HEK293 (cell line): Measurements from ENCODE around the gene TSLP.
A peak's percentile ranks its signal among the peaks of the same experiment; 100 is the strongest.

Experiments used
- CTCF ChIA-PET: fragments of 350-600 bp; formaldehyde crosslinking; extraction: SDS; loops from one replicate; lab custom pipeline; 2021; ENCODE audit warnings: antibody characterized with exemption; lab: Yijun Ruan, JAX
- POLR2A ChIA-PET: fragments of 300-600 bp; formaldehyde crosslinking; extraction: SDS; loops from one replicate; lab custom pipeline; 2020; ENCODE audit warnings: antibody characterized with exemption, inconsistent platforms; lab: Yijun Ruan, JAX
- H3K27ac ChIP-seq: fragments of 200-500 bp; sonication (Bioruptor generic); 2 replicates; pipeline ENCODE4 v1.5.1; 2014; ENCODE audit warnings: low read depth, low read length, control low read depth, inconsistent platforms; ENCODE audit errors: extremely low read depth
- H3K36me3 ChIP-seq, 2 experiments: fragments of 200-500 bp in 1 of 2; sonication (Bioruptor generic) in 1 of 2; 1 replicate in 1 of 2; 2 replicates in 1 of 2; pipeline ENCODE4 v1.5.1; 2014 to 2017; ENCODE audit warnings: inconsistent platforms in 2 of 2, low read length in 2 of 2; ENCODE audit not compliant: control insufficient read depth in 2 of 2, insufficient read depth in 1 of 2
- H3K4me1 ChIP-seq: fragments of 200-500 bp; sonication (Bioruptor generic); 2 replicates; pipeline ENCODE4 v1.5.1; 2014; ENCODE audit warnings: mild to moderate bottlenecking, low read length, inconsistent platforms; ENCODE audit not compliant: control insufficient read depth, insufficient read depth
- H3K4me3 ChIP-seq: 2 replicates; pipeline ENCODE4 v1.5.1; 2011; ENCODE audit warnings: low read depth, mild to moderate bottlenecking, control low read depth, low read length, moderate library complexity
- H3K9me3 ChIP-seq: fragments of 200-500 bp; sonication (Bioruptor generic); 2 replicates; pipeline ENCODE4 v1.5.1; 2014; ENCODE audit warnings: low read depth, low read length, inconsistent platforms; ENCODE audit not compliant: control insufficient read depth, insufficient read depth
- GLI4 ChIP-seq: fragments of 450-650 bp; formaldehyde crosslinking; IDR thresholded peaks from 2 replicates; pipeline ENCODE4 v1.5.1; 2016; ENCODE audit warnings: missing biosample characterization, missing genetic modification characterization
- KLF16 ChIP-seq: fragments of 450-650 bp; formaldehyde crosslinking; IDR thresholded peaks from 2 replicates; pipeline ENCODE4 v1.5.1; 2017; ENCODE audit warnings: missing biosample characterization, missing genetic modification characterization
- OVOL3 ChIP-seq: fragments of 450-650 bp; formaldehyde crosslinking; IDR thresholded peaks from 2 replicates; pipeline ENCODE4 v1.5.1; 2016; ENCODE audit warnings: missing biosample characterization, missing genetic modification characterization
- PRDM1 ChIP-seq: fragments of 450-650 bp; formaldehyde crosslinking; IDR thresholded peaks from 2 replicates; pipeline ENCODE4; 2016; ENCODE audit warnings: missing biosample characterization, missing genetic modification characterization
- PRDM6 ChIP-seq: fragments of 450-650 bp; formaldehyde crosslinking; IDR thresholded peaks from 2 replicates; pipeline ENCODE4 v1.5.1; 2017; ENCODE audit warnings: missing biosample characterization, missing genetic modification characterization
- SALL2 ChIP-seq: fragments of 450-650 bp; formaldehyde crosslinking; IDR thresholded peaks from 2 replicates; pipeline ENCODE4 v1.5.0; 2017; ENCODE audit warnings: missing biosample characterization, mild to moderate bottlenecking, missing genetic modification characterization, borderline replicate concordance
- SP3 ChIP-seq: fragments of 450-650 bp; formaldehyde crosslinking; IDR thresholded peaks from 2 replicates; pipeline ENCODE4 v1.5.1; 2016; ENCODE audit warnings: missing biosample characterization, missing genetic modification characterization
- SP7 ChIP-seq: fragments of 450-650 bp; formaldehyde crosslinking; IDR thresholded peaks from 2 replicates; pipeline ENCODE4 v1.5.1; 2016; ENCODE audit warnings: missing biosample characterization, missing genetic modification characterization
- TRIM28 ChIP-seq: IDR thresholded peaks from 2 replicates; pipeline ENCODE4 v1.6.1; 2011; ENCODE audit warnings: low read length, control low read depth, borderline replicate concordance
- WT1 ChIP-seq: fragments of 450-650 bp; formaldehyde crosslinking; IDR thresholded peaks from 2 replicates; pipeline ENCODE4 v1.5.1; 2016; ENCODE audit warnings: missing biosample characterization, missing genetic modification characterization
- ZNF184 ChIP-seq: fragments of 450-650 bp; IDR thresholded peaks from 2 replicates; pipeline ENCODE4 v1.5.1; 2018; ENCODE audit warnings: missing biosample characterization, mild to moderate bottlenecking, missing genetic modification characterization
- ZNF214 ChIP-seq: fragments of 450-650 bp; formaldehyde crosslinking; IDR thresholded peaks from 2 replicates; pipeline ENCODE4 v1.5.1; 2017; ENCODE audit warnings: missing biosample characterization, mild to moderate bottlenecking, missing genetic modification characterization, borderline replicate concordance
- ZNF362 ChIP-seq: fragments of 450-650 bp; formaldehyde crosslinking; IDR thresholded peaks from 2 replicates; pipeline ENCODE4 v1.5.1; 2016; ENCODE audit warnings: missing biosample characterization, missing genetic modification characterization
- ZNF37A ChIP-seq: fragments of 450-650 bp; IDR thresholded peaks from 2 replicates; pipeline ENCODE4 v1.5.1; 2018; ENCODE audit warnings: missing biosample characterization, missing genetic modification characterization
- ZNF404 ChIP-seq: fragments of 450-650 bp; formaldehyde crosslinking; IDR thresholded peaks from 2 replicates; pipeline ENCODE4 v1.5.1; 2017; ENCODE audit warnings: missing biosample characterization, missing genetic modification characterization
- ZNF473 ChIP-seq: fragments of 450-650 bp; formaldehyde crosslinking; IDR thresholded peaks from 2 replicates; pipeline ENCODE4 v1.5.1; 2017; ENCODE audit warnings: missing biosample characterization, missing genetic modification characterization
- ZNF501 ChIP-seq: fragments of 450-650 bp; formaldehyde crosslinking; IDR thresholded peaks from 2 replicates; pipeline ENCODE4 v1.5.1; 2016; ENCODE audit warnings: missing biosample characterization, missing genetic modification characterization
- ZNF513 ChIP-seq: fragments of 450-650 bp; IDR thresholded peaks from 2 replicates; pipeline ENCODE4 v1.5.1; 2018; ENCODE audit warnings: missing biosample characterization, missing genetic modification characterization
- ZNF548 ChIP-seq: fragments of 450-650 bp; formaldehyde crosslinking; IDR thresholded peaks from 2 replicates; pipeline ENCODE4 v1.5.1; 2016; ENCODE audit warnings: missing biosample characterization, missing genetic modification characterization
- ZNF704 ChIP-seq: fragments of 450-650 bp; formaldehyde crosslinking; IDR thresholded peaks from 2 replicates; pipeline ENCODE4 v1.5.1; 2016; ENCODE audit warnings: missing biosample characterization, missing genetic modification characterization
- ZSCAN23 ChIP-seq: fragments of 450-650 bp; formaldehyde crosslinking; IDR thresholded peaks from 2 replicates; pipeline ENCODE4 v1.5.1; 2016; ENCODE audit warnings: missing biosample characterization, missing genetic modification characterization

Gene TSLP

GRCh38 chr5:111095982-111096381 is 24.5 kb downstream of the TSLP start:
- no peak overlapping the region for H3K4me3 ChIP-seq
- ChIA-PET POLR2A (no interaction called here), CTCF (no interaction called here)
- peaks cover 25 to 52% of the 10 kb centered on the region in 2 experiments for H3K36me3 ChIP-seq
- no peaks in the 10 kb centered on the region for H3K4me1 ChIP-seq
- no peak overlapping the region for H3K27ac ChIP-seq
- no peaks in the 10 kb centered on the region for H3K9me3 ChIP-seq
- TF ChIP-seq ZNF704 (tag by site-specific recombination) (no peak), ZNF501 (tag by site-specific recombination) (no peak), SP3 (no peak), ZSCAN23 (tag by site-specific recombination) (no peak), ZNF473 (tag by site-specific recombination) (no peak), GLI4 (tag by site-specific recombination) (no peak), PRDM1 (no peak), TRIM28 (no peak), PRDM6 (no peak), ZNF548 (tag by site-specific recombination) (no peak), SP7 (tag by site-specific recombination) (no peak), ZNF184 (no peak), WT1 (no peak), ZNF513 (tag by site-specific recombination) (no peak)

GRCh38 chr5:111099058-111099778 is 27.7 kb downstream of the TSLP start:
- H3K36me3 ChIP-seq, result peaks cover 36 to 78% of the 10 kb centered on the region in 2 experiments
- ChIA-PET POLR2A (no interaction called here), CTCF (interaction anchor here (0.6 kb wide), 1 partner anchor 448 kb away, joined by 4 read pairs; no protein-coding TSS in a partner anchor)
- H3K9me3 ChIP-seq, result no peaks in the 10 kb centered on the region
- TF ChIP-seq SALL2, result no peak
- no peak for TF ChIP-seq WT1
- TF ChIP-seq ZNF404 (tag by site-specific recombination), result no peak
- TF ChIP-seq OVOL3 (tag by site-specific recombination), result no peak
- no peak for TF ChIP-seq ZNF214 (tag by site-specific recombination)
- TF ChIP-seq ZNF37A (tag by site-specific recombination), result no peak
- TF ChIP-seq KLF16, result no peak
- TF ChIP-seq ZNF362 (tag by site-specific recombination), result peak; percentile 95
- no peaks in the 10 kb centered on the region for H3K4me1 ChIP-seq
- no peak overlapping the region for H3K27ac ChIP-seq
- H3K4me3 ChIP-seq, result no peak overlapping the region
